Nephron progenitor cell (in vitro differentiated cells): Measurements from ENCODE around the gene CNTN5.

Source experiments
- DNase-seq: peaks from one replicate; pipeline ENCODE4 v3.0.0; 2021
- H3K27ac Mint-ChIP-seq: 2 replicates; pipeline ENCODE4 v1.8.0; 2021; ENCODE audit warnings: mild to moderate bottlenecking, moderate library complexity, mixed read lengths
- H3K27me3 Mint-ChIP-seq: 2 replicates; pipeline ENCODE4 v1.8.0; 2021; ENCODE audit warnings: mild to moderate bottlenecking, low read depth, mixed read lengths; ENCODE audit not compliant: poor library complexity
- H3K36me3 Mint-ChIP-seq: 2 replicates; pipeline ENCODE4 v1.8.0; 2021; ENCODE audit warnings: low read depth, mixed read lengths
- H3K4me1 Mint-ChIP-seq: 2 replicates; pipeline ENCODE4 v1.8.0; 2021; ENCODE audit warnings: mixed read lengths
- H3K4me3 Mint-ChIP-seq: 2 replicates; pipeline ENCODE4 v1.8.0; 2021; ENCODE audit warnings: mild to moderate bottlenecking, moderate library complexity, mixed read lengths
- H3K9me3 Mint-ChIP-seq: 2 replicates; pipeline ENCODE4 v1.8.0; 2021; ENCODE audit warnings: mild to moderate bottlenecking, moderate library complexity, mixed read lengths
- CTCF ChIP-seq: fragments of 200-600 bp; sonication (generic); IDR thresholded peaks from 2 replicates; pipeline ENCODE4 v1.5.0; 2021; ENCODE audit warnings: antibody characterized with exemption

Gene CNTN5

GRCh38 chr11:99634581-99634980, 613.8 kb downstream of the CNTN5 start:
- Mint-ChIP-seq H3K27me3 (no peaks in the 10 kb centered on the region), H3K36me3 (no peaks in the 10 kb centered on the region), H3K4me1 (peaks cover 6% of the 10 kb centered on the region), H3K4me3 (no peak overlapping the region), H3K9me3 (no peaks in the 10 kb centered on the region), H3K27ac (no peak overlapping the region)
- no peak for DNase-seq
- TF ChIP-seq CTCF = no peak

- Mint-ChIP-seq H3K27me3 (no peaks in the 10 kb centered on the region), H3K36me3 (no peaks in the 10 kb centered on the region)
Measured at GRCh38 chr11:99638073-99638553, 617.4 kb downstream of the CNTN5 start.

GRCh38 chr11:99640671-99641070, 619.9 kb downstream of the CNTN5 start:
- DNase-seq = no peak
- no peak for TF ChIP-seq CTCF

More at GRCh38 chr11:99638073-99638553, 617.4 kb downstream of the CNTN5 start:
- H3K27ac Mint-ChIP-seq = no peak overlapping the region
- no peak overlapping the region for H3K4me3 Mint-ChIP-seq
- no peaks in the 10 kb centered on the region for H3K9me3 Mint-ChIP-seq
- TF ChIP-seq CTCF = no peak
- no peaks in the 10 kb centered on the region for H3K4me1 Mint-ChIP-seq
- DNase-seq = no peak

GRCh38 chr11:99645934-99646333, 625.2 kb downstream of the CNTN5 start:
- DNase-seq = no peak
- no peak for TF ChIP-seq CTCF
- no peaks in the 10 kb centered on the region for H3K9me3 Mint-ChIP-seq
- H3K4me1 Mint-ChIP-seq = no peaks in the 10 kb centered on the region
- H3K36me3 Mint-ChIP-seq = no peaks in the 10 kb centered on the region
- no peak overlapping the region for H3K27ac Mint-ChIP-seq
- H3K4me3 Mint-ChIP-seq = no peak overlapping the region
- no peaks in the 10 kb centered on the region for H3K27me3 Mint-ChIP-seq

More at GRCh38 chr11:99640671-99641070, 619.9 kb downstream of the CNTN5 start:
- H3K36me3 Mint-ChIP-seq = no peaks in the 10 kb centered on the region
- H3K9me3 Mint-ChIP-seq = no peaks in the 10 kb centered on the region
- no peaks in the 10 kb centered on the region for H3K27me3 Mint-ChIP-seq
- no peak overlapping the region for H3K4me3 Mint-ChIP-seq
- H3K27ac Mint-ChIP-seq = no peak overlapping the region
- no peaks in the 10 kb centered on the region for H3K4me1 Mint-ChIP-seq

GRCh38 chr11:99670067-99670676, 649.4 kb downstream of the CNTN5 start:
- H3K4me1 Mint-ChIP-seq = peaks cover 4% of the 10 kb centered on the region
- H3K9me3 Mint-ChIP-seq = no peaks in the 10 kb centered on the region
- no peaks in the 10 kb centered on the region for H3K36me3 Mint-ChIP-seq
- peaks cover 10% of the 10 kb centered on the region for H3K27me3 Mint-ChIP-seq
- no peak for TF ChIP-seq CTCF
- DNase-seq = no peak
- H3K27ac Mint-ChIP-seq = no peak overlapping the region
- H3K4me3 Mint-ChIP-seq = no peak overlapping the region

- Mint-ChIP-seq H3K4me1 (peaks cover 4% of the 10 kb centered on the region), H3K9me3 (no peaks in the 10 kb centered on the region), H3K4me3 (no peak overlapping the region), H3K36me3 (no peaks in the 10 kb centered on the region), H3K27ac (no peak overlapping the region), H3K27me3 (peaks cover 10% of the 10 kb centered on the region)
- TF ChIP-seq CTCF = no peak
- DNase-seq = no peak
Measured at GRCh38 chr11:99671808-99672409, 651.2 kb downstream of the CNTN5 start.
